Measurements from ENCODE around the gene AGRP.
A peak's percentile ranks its signal among the peaks of the same experiment; 100 is the strongest.

AGRP gene

DNA sequence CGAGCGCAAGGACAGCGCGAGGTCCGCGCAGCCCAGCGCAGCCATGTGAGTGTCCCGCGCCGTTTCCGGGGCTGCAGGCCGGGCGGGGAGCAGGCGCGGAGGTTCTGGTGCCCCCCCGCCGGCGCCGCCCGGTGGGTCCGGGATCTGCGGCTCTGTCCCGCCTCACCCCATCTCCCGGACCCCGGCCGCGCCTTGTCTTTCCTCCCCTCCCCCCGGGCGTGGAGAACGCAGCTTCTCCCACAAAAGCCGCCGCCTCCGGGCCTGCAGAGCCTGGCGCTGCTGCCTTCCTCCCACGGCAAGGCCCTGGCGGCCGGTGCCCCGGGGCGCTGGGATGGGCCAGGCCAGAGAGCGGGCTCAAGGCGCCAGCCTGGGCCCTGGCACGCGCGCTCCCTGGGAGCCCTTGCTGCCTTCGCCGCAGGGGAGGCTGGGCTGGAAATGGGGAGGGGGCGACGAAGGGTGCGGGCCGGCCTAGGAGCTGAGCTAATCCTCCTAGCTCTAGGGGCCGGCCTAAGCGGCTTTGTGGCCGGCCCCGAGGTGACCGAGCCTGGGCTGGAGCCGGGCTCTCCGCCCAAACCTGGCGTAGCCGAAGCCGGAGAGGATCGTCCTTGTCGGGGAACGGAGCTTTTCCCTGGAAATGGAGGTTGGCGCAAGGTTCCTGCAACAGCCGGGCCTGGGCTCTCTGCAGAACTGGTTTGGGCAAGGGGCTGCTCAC is 45.7 kb upstream of the AGRP start (continued):
- no peak for TF ChIP-seq ZNF621 (tag by site-specific recombination; IDR thresholded peaks at IDR 0.05)
- TF ChIP-seq HOXA7 (CRISPR knock-in tag; IDR thresholded peaks at IDR 0.05; ENCODE audit: borderline replicate concordance) = no peak
- TF ChIP-seq ZNF747 (tag by site-specific recombination; IDR thresholded peaks at IDR 0.05) = no peak
- no peak for TF ChIP-seq ZNF623 (tag by site-specific recombination; IDR thresholded peaks at IDR 0.05)
- TF ChIP-seq ZFP41 (tag by site-specific recombination; IDR thresholded peaks at IDR 0.05; ENCODE audit: borderline replicate concordance) = no peak
- no peak for TF ChIP-seq ZNF221 (tag by site-specific recombination; IDR thresholded peaks at IDR 0.05; ENCODE audit: borderline replicate concordance)
- TF ChIP-seq ZNF501 (tag by site-specific recombination; IDR thresholded peaks at IDR 0.05) = no peak
- no peak for TF ChIP-seq ZNF48 (tag by site-specific recombination; IDR thresholded peaks at IDR 0.05)
- TF ChIP-seq ZNF658 (tag by site-specific recombination; IDR thresholded peaks at IDR 0.05) = no peak
- TF ChIP-seq ZNF777 (tag by site-specific recombination; IDR thresholded peaks at IDR 0.05; ENCODE audit: borderline replicate concordance) = no peak
- TF ChIP-seq GLIS2 (tag by site-specific recombination; IDR thresholded peaks at IDR 0.05) = peak; percentile 10; the same call in 1 of the 2 replicates
- TF ChIP-seq ZBTB20 (tag by site-specific recombination; IDR thresholded peaks at IDR 0.05) = peak; percentile 57
- peak; percentile 5; the same call in 1 of the 2 replicates for TF ChIP-seq FEZF1 (tag by site-specific recombination; IDR thresholded peaks at IDR 0.05)

DNA sequence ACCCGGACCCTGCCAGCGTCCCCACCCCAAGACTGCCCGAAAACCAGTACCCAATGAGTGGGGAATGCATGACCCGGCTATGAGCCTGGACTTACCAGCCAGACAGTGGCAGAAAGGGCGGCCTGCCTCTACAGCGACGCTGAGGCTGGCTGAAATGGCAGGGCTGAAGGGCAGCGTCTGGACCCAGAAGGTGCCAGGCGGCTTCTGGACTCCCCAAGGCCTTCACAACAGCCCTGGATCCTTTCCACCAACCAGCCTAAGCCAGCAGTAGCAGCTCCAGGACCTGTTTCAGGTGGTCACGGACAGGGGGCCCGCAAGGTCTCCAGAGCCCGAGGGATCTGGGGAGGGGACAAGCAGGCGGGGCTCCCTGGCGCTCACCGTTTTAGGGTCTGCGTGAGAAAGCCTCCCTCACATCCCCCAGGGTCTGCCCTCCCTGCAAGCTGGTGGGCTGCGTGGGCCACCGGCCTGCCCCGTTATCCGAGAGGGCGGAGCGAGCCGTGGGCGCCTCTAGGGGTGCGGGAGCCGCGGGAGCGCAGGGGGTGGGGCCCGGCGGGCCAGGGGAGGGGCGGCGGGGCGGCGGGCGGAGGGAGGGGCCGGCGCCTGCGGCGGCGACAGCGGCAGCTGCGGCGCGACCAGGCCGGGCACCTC is 45.0 kb upstream of the AGRP start, which contains the start of gene RIPOR1:
Gene RIPOR1, plus strand, starts transcription at position 608 of the 648 bp plus-strand sequence. CDS start 9,618 bp downstream, outside the sequence.
- ChIA-PET CTCF (interaction anchor here (1.3 to 5.6 kb wide), 4 partner anchors 7 to 116 kb away, joined by 3 to 62 read pairs (median 7); partner anchors contain the start of genes ATP6V0D1 and CARMIL2), POLR2A (interaction anchor here (1.7 to 2.1 kb wide), 2 partner anchors 9 to 34 kb away, joined by 4 to 7 read pairs; partner anchors contain the start of gene CTCF)
- peak within 1 kb of the TSS; percentile 72; the same call in 1 of the 2 replicates for H3K27ac ChIP-seq (ENCODE audit: extremely low read depth, low read depth, low read length)
- H3K36me3 ChIP-seq (ENCODE audit: control insufficient read depth in 2 of 2, insufficient read depth in 1 of 2, low read length in 2 of 2) = peaks cover 0 to 3% of the 10 kb centered on the region in 2 experiments; a peak in 1 of 3 replicates
- TF ChIP-seq, protein P1, sequence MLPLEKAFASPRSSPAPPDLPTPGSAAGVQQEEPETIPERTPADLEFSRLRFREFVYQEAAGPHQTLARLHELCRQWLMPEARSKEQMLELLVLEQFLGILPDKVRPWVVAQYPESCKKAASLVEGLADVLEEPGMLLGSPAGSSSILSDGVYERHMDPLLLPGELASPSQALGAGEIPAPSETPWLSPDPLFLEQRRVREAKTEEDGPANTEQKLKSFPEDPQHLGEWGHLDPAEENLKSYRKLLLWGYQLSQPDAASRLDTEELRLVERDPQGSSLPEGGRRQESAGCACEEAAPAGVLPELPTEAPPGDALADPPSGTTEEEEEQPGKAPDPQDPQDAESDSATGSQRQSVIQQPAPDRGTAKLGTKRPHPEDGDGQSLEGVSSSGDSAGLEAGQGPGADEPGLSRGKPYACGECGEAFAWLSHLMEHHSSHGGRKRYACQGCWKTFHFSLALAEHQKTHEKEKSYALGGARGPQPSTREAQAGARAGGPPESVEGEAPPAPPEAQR (tag by site-specific recombination; IDR thresholded peaks at IDR 0.05) = no peak
- TF ChIP-seq KLF9 (tag by site-specific recombination; IDR thresholded peaks at IDR 0.05; ENCODE audit: low read depth) (0 out of 2 replicates have a peak, but pooled peaks have one; percentile 34), ZNF513 (tag by site-specific recombination; IDR thresholded peaks at IDR 0.05) (no peak), ZNF747 (tag by site-specific recombination; IDR thresholded peaks at IDR 0.05) (no peak), MZF1 (tag by site-specific recombination; IDR thresholded peaks at IDR 0.05; ENCODE audit: borderline replicate concordance) (0 out of 2 replicates have a peak, but pooled peaks have one; percentile 37), GLIS2 (tag by site-specific recombination; IDR thresholded peaks at IDR 0.05) (peak; percentile 35; the same call in 1 of the 2 replicates), GLIS1 (tag by site-specific recombination; IDR thresholded peaks at IDR 0.05) (peak; percentile 12; the same call in 1 of the 2 replicates), EGR2 (tag by site-specific recombination; IDR thresholded peaks at IDR 0.05; ENCODE audit: low read depth) (peak; percentile 60; the same call in 1 of the 2 replicates), ZNF777 (tag by site-specific recombination; IDR thresholded peaks at IDR 0.05; ENCODE audit: borderline replicate concordance) (no peak), HIC1 (tag by site-specific recombination; IDR thresholded peaks at IDR 0.05) (0 out of 2 replicates have a peak, but pooled peaks have one; percentile 17), ZFHX2 (tag by site-specific recombination; conservative IDR thresholded peaks at IDR 0.05) (peak; percentile 73)
- TF ChIP-seq, protein P2, sequence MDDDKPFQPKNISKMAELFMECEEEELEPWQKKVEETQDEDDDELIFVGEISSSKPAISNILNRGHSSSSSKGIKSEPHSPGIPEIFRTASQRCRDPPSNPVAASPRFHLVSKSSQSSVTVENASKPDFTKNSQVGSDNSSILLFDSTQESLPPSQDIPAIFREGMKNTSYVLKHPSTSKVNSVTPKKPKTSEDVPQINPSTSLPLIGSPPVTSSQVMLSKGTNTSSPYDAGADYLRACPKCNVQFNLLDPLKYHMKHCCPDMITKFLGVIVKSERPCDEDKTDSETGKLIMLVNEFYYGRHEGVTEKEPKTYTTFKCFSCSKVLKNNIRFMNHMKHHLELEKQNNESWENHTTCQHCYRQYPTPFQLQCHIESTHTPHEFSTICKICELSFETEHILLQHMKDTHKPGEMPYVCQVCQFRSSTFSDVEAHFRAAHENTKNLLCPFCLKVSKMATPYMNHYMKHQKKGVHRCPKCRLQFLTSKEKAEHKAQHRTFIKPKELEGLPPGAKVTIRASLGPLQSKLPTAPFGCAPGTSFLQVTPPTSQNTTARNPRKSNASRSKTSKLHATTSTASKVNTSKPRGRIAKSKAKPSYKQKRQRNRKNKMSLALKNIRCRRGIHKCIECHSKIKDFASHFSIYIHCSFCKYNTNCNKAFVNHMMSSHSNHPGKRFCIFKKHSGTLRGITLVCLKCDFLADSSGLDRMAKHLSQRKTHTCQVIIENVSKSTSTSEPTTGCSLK (tag by site-specific recombination; IDR thresholded peaks at IDR 0.05) = no peak
- TF ChIP-seq, protein P3, sequence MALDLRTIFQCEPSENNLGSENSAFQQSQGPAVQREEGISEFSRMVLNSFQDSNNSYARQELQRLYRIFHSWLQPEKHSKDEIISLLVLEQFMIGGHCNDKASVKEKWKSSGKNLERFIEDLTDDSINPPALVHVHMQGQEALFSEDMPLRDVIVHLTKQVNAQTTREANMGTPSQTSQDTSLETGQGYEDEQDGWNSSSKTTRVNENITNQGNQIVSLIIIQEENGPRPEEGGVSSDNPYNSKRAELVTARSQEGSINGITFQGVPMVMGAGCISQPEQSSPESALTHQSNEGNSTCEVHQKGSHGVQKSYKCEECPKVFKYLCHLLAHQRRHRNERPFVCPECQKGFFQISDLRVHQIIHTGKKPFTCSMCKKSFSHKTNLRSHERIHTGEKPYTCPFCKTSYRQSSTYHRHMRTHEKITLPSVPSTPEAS (tag by site-specific recombination; IDR thresholded peaks at IDR 0.05) = no peak
- no peaks in the 10 kb centered on the region for H3K4me1 ChIP-seq (ENCODE audit: control insufficient read depth, insufficient read depth, low read length)
- no peaks in the 10 kb centered on the region for H3K9me3 ChIP-seq (ENCODE audit: control insufficient read depth, insufficient read depth, low read depth, low read length)
- peak within 1 kb of the TSS; percentile 56 for H3K4me3 ChIP-seq (ENCODE audit: low read depth, low read length)

All from HEK293 (cell line).